ENCODE data around the gene ZNF813.
"Not testable (repeated sequence)": the region's sequence is repeated elsewhere in the genome, so short reads cannot be mapped to it uniquely, and the experiment has no call there.

DNA sequence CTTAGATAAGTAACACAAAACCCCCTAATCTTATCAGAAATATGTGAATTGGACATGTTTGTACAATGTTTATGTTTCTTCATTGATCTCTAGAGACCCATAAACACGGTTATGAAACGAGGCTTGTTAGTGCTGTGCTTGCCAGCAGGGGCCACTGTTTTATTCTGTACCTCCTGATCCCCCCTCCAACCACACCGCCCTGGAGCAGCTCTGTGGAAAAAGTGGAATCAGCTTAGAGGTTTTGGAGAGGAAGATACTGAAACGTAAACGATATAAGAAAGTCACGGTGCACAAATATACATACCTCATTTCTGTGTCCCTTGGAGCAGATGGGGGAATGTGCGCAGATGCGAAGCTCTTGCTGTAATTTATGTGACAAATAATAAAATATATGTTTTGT is 43.9 kb upstream of the ZNF813 start:
- TF ChIP-seq, protein P1, sequence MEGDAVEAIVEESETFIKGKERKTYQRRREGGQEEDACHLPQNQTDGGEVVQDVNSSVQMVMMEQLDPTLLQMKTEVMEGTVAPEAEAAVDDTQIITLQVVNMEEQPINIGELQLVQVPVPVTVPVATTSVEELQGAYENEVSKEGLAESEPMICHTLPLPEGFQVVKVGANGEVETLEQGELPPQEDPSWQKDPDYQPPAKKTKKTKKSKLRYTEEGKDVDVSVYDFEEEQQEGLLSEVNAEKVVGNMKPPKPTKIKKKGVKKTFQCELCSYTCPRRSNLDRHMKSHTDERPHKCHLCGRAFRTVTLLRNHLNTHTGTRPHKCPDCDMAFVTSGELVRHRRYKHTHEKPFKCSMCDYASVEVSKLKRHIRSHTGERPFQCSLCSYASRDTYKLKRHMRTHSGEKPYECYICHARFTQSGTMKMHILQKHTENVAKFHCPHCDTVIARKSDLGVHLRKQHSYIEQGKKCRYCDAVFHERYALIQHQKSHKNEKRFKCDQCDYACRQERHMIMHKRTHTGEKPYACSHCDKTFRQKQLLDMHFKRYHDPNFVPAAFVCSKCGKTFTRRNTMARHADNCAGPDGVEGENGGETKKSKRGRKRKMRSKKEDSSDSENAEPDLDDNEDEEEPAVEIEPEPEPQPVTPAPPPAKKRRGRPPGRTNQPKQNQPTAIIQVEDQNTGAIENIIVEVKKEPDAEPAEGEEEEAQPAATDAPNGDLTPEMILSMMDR (conservative IDR thresholded peaks at IDR 0.05; ENCODE audit: low read length): not testable (repeated sequence)
- not testable (repeated sequence) for TF ChIP-seq EZH2phosphoT487 (IDR thresholded peaks at IDR 0.05; ENCODE audit: borderline replicate concordance)

All from Loucy (cell line).